Ovary (tissue), 3 donors: ENCODE results near the gene TMEM221.
A peak's percentile ranks its signal among the peaks of the same experiment; 100 is the strongest.

Source experiments
- CTCF ChIP-seq, 3 donors: fragments of 450-650 bp in 2 of 3; fragments of 200-600 bp in 1 of 3; IDR thresholded peaks; one replicate each; pipeline versions ENCODE4 v1.5.1 to v1.8.0; 2016 to 2022; ENCODE audit warnings: antibody characterized with exemption in 3 of 3, mild to moderate bottlenecking in 1 of 3
- EP300 ChIP-seq: sonication (generic); formaldehyde crosslinking; IDR thresholded peaks from one replicate; pipeline ENCODE4 v1.6.1; 2017; ENCODE audit warnings: antibody characterized with exemption
- donor health status: DM: no; HTN: no; CAD: no.

- TF ChIP-seq CTCF (IDR thresholded peaks at IDR 0.05) (peak in 1 of 3 donors; percentile 24), EP300 (no peak)
Observed at GRCh38 chr19:17441241-17442021, 7.0 kb downstream of the TMEM221 start.
